SJSA1 (cell line): ENCODE results near the gene HTT. TPM values are rescaled to one million over a fixed set of nuclear protein-coding genes. Genes with fewer than 3 reads are reported as not detected.
"Not testable (repeated sequence)": the region's sequence is repeated elsewhere in the genome, so short reads cannot be mapped to it uniquely, and the experiment has no call there.

Source experiments
- DNase-seq, 2 experiments: peaks; one replicate each; pipeline ENCODE4 v3.0.0-alpha.2; 2015 to 2020; ENCODE audit warnings: low spot score in 2 of 2, low read depth in 1 of 2
- H3K27ac ChIP-seq: fragments of 250-450 bp; sonication (Bioruptor Pico); 2 replicates; pipeline ENCODE4 v1.5.1; 2020; ENCODE audit warnings: mild to moderate bottlenecking, moderate library complexity
- H3K27me3 ChIP-seq: fragments of 250-450 bp; sonication (Bioruptor Pico); replicated peaks from 2 replicates; pipeline ENCODE4 v1.5.1; 2020; ENCODE audit warnings: mild to moderate bottlenecking, moderate library complexity
- H3K36me3 ChIP-seq: fragments of 250-450 bp; sonication (Bioruptor Pico); 2 replicates; pipeline ENCODE4 v1.5.1; 2020; ENCODE audit warnings: mild to moderate bottlenecking
- H3K4me1 ChIP-seq: fragments of 250-450 bp; sonication (Bioruptor Pico); replicated peaks from 2 replicates; pipeline ENCODE4 v1.6.1; 2021; ENCODE audit warnings: mild to moderate bottlenecking
- H3K4me3 ChIP-seq: fragments of 250-450 bp; sonication (Bioruptor Pico); 2 replicates; pipeline ENCODE4 v1.5.1; 2020; ENCODE audit warnings: mild to moderate bottlenecking
- H3K9me3 ChIP-seq: fragments of 250-450 bp; sonication (Bioruptor Pico); replicated peaks from 2 replicates; pipeline ENCODE4 v1.5.1; 2020; ENCODE audit warnings: mild to moderate bottlenecking
- total RNA-seq: library from RNA; depleted of rRNA; stranded (reverse); fragments of >200 nt; shearing (Covaris generic); gene quantifications from 2 replicates; pipeline ENCODE4 v1.2.3, GENCODE V29; 2014

Gene HTT
- total RNA-seq, 1 experiment from 2014 or later, result 12.6 TPM

DNA sequence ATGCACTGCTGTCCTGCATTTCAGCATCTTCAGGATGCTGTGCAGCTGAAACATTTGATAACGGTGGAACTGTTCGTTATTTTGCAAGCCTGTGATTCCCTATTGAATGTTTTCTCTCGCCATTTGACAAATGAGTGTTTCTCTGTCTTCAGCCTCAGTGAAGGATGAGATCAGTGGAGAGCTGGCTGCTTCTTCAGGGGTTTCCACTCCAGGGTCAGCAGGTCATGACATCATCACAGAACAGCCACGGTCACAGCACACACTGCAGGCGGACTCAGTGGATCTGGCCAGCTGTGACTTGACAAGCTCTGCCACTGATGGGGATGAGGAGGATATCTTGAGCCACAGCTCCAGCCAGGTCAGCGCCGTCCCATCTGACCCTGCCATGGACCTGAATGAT, 52.6 kb downstream of the HTT start:
- Histone ChIP-seq H3K9me3 (no peaks in the 10 kb centered on the region), H3K27me3 (no peaks in the 10 kb centered on the region), H3K36me3 (peaks cover 8% of the 10 kb centered on the region; the same call in 1 of the 2 replicates), H3K27ac (no peak overlapping the region), H3K4me1 (no peaks in the 10 kb centered on the region), H3K4me3 (no peak overlapping the region)
- DNase-seq, result no peak

DNA sequence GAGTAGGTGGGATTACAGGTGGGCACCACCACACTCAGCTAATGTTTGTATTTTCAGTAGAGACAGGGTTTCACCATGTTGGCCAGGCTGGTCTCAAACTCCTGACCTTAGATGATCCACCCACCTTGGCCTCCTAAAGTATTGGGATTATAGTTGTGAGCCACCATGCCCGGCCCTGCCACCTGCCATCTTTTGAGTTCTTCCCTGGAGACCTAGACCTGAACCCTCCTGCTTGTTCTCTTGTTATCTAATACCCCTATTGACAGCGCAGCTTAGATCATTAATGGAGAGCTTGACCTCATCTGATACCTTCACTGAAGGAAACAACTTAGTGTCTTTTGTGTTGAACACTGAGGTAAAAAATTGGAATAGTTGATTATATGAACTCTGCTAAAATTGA, 53.6 kb downstream of the HTT start:
- Histone ChIP-seq H3K4me1 (no peaks in the 10 kb centered on the region), H3K4me3 (no peak overlapping the region), H3K9me3 (no peaks in the 10 kb centered on the region), H3K27ac (no peak overlapping the region), H3K27me3 (no peaks in the 10 kb centered on the region), H3K36me3 (peaks cover 13% of the 10 kb centered on the region)
- no peak for DNase-seq

DNA sequence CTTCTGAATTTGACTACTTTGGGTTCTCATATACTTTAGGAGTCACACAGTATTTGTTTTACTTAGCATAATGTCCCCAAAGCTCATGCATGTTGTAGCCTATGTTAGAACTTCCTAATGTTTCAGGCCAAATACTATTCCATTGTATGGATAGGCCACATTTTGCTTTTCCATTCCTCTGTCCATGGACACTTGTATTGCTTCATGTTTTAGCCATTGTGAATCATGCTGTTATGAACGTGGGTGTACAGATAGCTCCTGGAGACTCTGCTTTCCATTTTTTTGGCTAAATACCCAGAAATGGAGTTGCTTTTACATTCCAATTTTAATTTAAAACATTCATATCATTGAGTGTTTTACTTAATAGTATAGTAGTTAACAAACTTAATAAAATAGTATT, 54.5 kb downstream of the HTT start:
- H3K9me3 ChIP-seq, result no peaks in the 10 kb centered on the region
- no peak overlapping the region for H3K27ac ChIP-seq
- DNase-seq, result no peak

DNA sequence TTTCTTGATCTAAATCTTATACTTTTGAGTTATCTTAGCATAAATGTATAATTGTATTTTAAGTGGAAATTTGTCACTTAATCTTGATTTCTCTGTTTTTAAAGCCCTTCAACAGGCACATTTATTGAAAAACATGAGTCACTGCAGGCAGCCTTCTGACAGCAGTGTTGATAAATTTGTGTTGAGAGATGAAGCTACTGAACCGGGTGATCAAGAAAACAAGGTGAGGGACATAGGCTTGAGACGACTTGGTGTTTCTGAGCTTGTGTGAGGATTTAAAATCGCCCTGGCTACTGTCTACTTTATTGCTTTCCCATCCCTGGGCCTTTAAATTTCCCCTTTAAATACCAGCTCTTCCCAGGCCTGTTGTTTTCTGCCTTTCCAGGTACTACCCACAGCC, 55.7 kb downstream of the HTT start:
- no peaks in the 10 kb centered on the region for H3K4me1 ChIP-seq
- H3K27me3 ChIP-seq, result no peaks in the 10 kb centered on the region
- no peaks in the 10 kb centered on the region for H3K9me3 ChIP-seq
- DNase-seq, result no peak
- H3K4me3 ChIP-seq, result no peak overlapping the region
- no peak overlapping the region for H3K27ac ChIP-seq
- H3K36me3 ChIP-seq, result peaks cover 13% of the 10 kb centered on the region

More for the DNA sequence above, 54.5 kb downstream of the HTT start:
- Histone ChIP-seq H3K4me1 (no peaks in the 10 kb centered on the region), H3K36me3 (peaks cover 13% of the 10 kb centered on the region), H3K27me3 (no peaks in the 10 kb centered on the region), H3K4me3 (no peak overlapping the region)

DNA sequence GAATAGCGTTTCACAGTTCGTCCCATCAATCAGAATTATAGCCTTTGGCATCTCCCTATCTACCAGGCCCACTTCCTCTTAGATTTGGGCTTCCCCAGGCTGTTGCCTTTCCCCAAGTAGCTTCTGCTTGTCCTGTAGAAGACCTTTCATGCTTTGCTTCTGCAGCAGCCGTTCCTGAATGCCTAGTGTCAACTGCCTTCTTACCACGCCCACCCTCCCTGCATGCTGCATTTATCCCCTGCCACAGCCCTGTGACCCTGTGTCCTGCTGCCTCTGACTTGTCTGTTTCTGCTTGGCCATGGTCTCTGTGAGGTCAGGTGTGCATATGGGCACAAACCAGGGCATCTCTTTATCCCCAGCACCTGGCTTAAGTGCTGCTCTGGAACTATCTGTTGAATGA, 56.3 kb downstream of the HTT start:
- Histone ChIP-seq H3K4me3 (no peak overlapping the region), H3K4me1 (no peaks in the 10 kb centered on the region), H3K36me3 (peaks cover 13% of the 10 kb centered on the region), H3K27me3 (no peaks in the 10 kb centered on the region), H3K9me3 (no peaks in the 10 kb centered on the region), H3K27ac (no peak overlapping the region)
- DNase-seq, result no peak

DNA sequence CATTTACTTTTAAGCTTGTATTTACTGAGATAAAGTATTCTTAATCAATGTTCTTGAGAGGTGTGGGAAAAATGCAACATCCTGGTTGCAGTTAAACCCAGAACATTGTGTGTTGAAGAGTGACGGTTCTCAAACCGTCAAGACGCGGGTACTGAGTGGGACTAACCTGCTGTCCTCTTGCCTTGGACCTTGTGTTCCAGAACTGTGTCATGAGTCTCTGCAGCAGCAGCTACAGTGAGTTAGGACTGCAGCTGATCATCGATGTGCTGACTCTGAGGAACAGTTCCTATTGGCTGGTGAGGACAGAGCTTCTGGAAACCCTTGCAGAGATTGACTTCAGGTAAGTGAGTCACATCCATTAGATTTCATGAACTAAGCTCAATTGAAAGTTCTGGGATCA, 59.7 kb downstream of the HTT start:
- Histone ChIP-seq H3K9me3 (no peaks in the 10 kb centered on the region), H3K4me3 (no peak overlapping the region), H3K4me1 (no peaks in the 10 kb centered on the region), H3K27me3 (no peaks in the 10 kb centered on the region), H3K36me3 (peaks cover 13% of the 10 kb centered on the region), H3K27ac (no peak overlapping the region)
- DNase-seq, result no peak

DNA sequence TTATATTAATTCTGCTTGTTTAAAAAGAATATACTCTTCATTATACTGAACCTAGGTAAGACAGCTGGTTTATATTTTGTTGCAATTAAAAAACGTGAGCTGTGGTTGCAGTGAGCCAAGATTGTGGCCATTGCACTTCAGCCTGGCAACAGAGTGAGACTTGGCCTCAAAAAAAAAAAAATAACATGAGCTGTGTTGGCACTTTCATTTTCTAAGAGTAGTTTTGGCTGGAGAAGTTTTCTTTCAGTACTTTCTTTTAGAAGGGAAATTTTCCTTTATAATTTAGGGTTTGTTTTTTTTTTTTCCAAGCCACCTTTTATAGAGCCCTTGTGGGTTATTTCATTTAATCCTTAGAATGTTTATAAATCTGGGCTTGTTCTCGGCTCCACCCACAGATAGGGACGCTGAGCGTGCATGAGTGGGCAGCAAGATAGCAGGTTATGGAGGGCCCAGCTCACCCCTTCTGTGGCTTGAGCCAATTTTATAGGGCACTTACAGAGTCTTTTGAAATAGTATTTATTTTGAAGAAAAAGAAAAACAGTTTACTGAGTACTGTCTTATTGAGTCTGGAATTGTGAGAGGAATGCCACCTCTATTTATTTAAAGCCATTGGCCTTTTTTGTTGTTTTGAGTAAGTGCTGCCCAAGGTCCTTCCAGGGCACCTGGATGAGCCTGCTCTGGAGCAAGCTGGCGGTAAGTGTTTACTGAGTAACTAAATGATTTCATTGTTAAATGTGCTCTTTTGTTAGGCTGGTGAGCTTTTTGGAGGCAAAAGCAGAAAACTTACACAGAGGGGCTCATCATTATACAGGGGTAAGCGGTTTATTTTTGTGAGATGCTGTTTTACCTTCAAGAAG, 60.9 kb downstream of the HTT start:
- Histone ChIP-seq H3K4me1 (no peaks in the 10 kb centered on the region), H3K36me3 (peaks cover 13% of the 10 kb centered on the region), H3K4me3 (no peak overlapping the region), H3K27ac (no peak overlapping the region), H3K27me3 (no peaks in the 10 kb centered on the region), H3K9me3 (no peaks in the 10 kb centered on the region)
- no peak for DNase-seq

DNA sequence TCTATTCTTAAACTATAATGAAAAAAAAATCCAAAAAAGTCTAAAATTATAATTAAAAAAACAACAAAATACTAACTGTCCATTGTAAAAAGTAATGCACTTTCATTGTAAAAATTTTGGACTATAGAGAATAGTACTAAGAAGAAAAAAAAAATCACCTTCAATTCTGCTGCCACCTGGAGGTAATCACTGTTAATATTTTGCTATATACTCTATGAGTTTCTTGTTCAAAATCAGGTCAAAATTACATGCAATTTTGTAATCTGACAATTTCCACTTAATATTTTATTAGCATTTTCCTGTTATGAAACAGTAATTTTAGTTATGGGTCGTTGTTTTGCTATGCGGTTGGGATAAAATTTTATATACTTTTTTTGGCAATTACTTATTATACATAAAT, 62.0 kb downstream of the HTT start:
- no peak for DNase-seq
- Histone ChIP-seq H3K4me3 (no peak overlapping the region), H3K9me3 (no peaks in the 10 kb centered on the region), H3K27ac (no peak overlapping the region), H3K4me1 (no peaks in the 10 kb centered on the region), H3K36me3 (peaks cover 14% of the 10 kb centered on the region; the same call in 1 of the 2 replicates), H3K27me3 (no peaks in the 10 kb centered on the region)

DNA sequence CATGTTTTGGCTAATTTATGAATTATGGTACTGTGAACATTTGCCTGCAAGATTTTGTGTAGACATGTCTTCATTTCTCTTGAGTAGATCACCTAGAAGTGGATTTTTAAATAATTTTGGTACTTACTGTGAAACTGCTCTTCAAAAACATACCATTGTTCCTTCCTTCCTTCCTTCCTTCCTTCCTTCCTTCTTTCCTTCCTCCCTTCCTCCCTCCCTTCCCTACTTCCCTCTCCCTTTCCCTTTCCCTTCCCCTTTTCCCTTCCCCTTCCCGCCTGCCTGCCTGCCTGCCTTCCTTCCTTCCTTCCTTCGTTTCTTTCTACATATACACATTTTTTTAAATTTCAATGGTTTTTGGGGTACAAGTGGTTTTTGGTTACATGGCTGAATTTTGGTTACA, 63.4 kb downstream of the HTT start:
- peaks cover 9% of the 10 kb centered on the region; the same call in 1 of the 2 replicates for H3K36me3 ChIP-seq
- no peaks in the 10 kb centered on the region for H3K9me3 ChIP-seq
- no peak overlapping the region for H3K27ac ChIP-seq
- H3K27me3 ChIP-seq, result no peaks in the 10 kb centered on the region
- no peak for DNase-seq
- H3K4me3 ChIP-seq, result no peak overlapping the region
- H3K4me1 ChIP-seq, result no peaks in the 10 kb centered on the region

DNA sequence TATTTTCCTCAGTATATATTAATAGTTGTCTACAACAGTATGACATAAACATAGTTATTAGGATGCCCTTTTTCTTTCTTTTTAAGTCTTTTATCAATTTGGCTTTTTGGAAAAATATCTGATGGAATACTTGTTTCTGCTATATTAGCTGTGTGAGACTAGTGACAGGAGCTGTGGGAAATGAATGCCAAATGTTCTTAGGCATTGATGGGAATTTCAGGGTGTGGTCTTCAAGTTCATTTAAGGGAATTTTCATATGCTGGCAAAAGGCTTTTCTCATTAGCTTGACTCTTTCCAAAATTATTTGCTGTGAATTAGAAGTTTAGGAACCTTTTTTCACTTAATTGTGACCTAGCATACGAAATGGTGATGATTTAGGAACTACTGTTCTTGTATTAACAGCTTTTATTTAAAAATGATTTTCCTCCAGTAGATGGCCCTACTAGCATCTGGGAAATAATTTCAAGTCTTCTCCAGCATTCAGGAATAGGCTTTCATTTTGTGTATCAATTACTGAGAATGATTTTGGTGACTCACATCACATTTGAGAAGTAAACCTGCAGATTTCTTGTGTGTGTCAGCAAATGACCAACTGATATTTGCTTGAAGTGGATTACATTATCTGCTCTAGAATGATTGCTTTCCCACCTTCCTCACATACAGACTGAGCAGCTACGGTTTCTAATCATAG, 70.9 kb downstream of the HTT start:
- Histone ChIP-seq H3K27ac (no peak overlapping the region), H3K9me3 (no peaks in the 10 kb centered on the region), H3K4me1 (no peaks in the 10 kb centered on the region), H3K36me3 (peaks cover 17% of the 10 kb centered on the region; the same call in 1 of the 2 replicates), H3K27me3 (no peaks in the 10 kb centered on the region), H3K4me3 (no peak overlapping the region)
- DNase-seq, result no peak

DNA sequence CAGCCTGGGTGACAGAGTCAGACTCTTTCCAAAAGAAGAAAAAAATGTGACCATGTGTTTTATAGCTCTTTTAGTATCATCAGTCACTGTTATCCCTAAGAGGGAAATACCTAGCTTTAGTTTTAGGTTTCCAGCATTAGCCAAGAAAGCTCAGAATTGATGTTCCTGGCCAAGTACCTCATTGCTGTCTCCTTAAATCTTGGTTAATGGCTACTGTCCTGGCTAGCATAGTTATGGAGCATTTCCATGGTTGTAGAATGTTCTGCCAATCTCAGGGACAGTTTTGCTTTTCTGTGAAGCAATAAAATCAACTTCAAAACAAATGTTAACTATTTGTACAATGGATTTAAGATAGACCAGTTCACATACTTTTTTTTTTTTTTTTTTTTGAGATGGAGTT, 74.4 kb downstream of the HTT start:
- Histone ChIP-seq H3K27ac (no peak overlapping the region), H3K27me3 (no peaks in the 10 kb centered on the region), H3K9me3 (no peaks in the 10 kb centered on the region), H3K4me3 (no peak overlapping the region), H3K36me3 (peaks cover 10% of the 10 kb centered on the region; the same call in 1 of the 2 replicates), H3K4me1 (no peaks in the 10 kb centered on the region)
- DNase-seq, result no peak

DNA sequence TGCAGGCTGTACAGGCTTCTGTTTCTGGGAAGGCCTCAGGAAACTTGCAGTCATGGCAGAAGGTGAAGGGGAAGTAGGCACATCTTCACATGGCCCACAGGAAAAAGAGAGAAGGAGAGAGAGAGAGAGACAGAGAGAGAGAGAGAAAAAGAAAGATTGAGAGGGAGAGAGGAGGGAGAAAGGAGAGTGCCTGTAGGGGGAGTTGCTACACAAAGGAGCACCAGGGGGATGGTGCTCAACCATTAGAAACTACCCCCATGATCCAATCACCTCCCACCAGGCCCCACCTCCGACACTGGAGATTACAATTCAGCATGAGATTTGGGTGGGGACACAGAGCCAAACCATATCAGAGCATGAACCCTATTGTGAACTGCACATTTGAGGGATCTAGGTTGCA, 76.8 kb downstream of the HTT start:
- DNase-seq, H3K4me1 ChIP-seq, H3K27ac ChIP-seq, H3K36me3 ChIP-seq, H3K9me3 ChIP-seq, H3K27me3 ChIP-seq, H3K4me3 ChIP-seq: not testable (repeated sequence)

DNA sequence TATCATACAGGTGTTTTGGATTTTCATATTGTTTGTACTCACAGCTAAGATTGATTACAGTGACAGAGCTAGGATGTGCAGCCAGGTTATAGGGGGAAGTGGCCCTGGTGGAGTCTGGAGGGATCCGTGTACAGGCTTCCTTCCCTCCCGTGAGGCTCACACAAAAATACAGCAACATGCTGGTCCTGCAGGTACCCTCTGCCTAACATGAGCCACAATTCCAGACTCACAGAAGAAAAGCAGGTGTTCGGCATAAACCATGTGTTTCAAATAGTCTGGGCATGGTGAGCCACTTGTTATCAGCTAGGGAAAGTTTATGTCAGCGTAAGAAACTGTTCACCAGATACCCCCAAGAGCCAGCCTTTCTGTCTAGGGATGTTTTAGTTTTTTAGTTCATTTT, 82.9 kb downstream of the HTT start:
- Histone ChIP-seq H3K4me3 (no peak overlapping the region), H3K36me3 (peaks cover 4% of the 10 kb centered on the region; the same call in 1 of the 2 replicates), H3K27ac (no peak overlapping the region), H3K9me3 (no peaks in the 10 kb centered on the region), H3K4me1 (no peaks in the 10 kb centered on the region), H3K27me3 (no peaks in the 10 kb centered on the region)
- DNase-seq, result no peak

DNA sequence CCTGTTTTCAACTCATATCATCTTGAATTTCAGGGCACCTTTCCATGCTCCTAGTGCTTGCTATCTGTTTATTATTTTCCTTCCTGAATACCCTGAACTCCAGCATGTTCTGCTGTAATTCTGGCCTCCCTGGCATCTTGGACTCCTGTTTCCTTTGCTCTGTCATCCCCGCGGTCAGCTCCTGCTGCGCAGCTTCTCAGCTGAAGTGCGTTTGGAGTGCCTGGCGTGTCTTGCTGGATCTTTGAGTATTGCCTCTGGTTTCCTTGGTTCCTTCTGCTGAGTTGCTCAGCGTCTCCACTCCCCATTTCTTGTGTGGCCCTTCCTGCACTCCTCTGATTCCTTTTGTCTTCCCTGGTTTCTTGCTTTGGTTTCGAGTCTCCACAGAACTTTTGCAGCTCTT, 84.4 kb downstream of the HTT start:
- DNase-seq, result no peak
- no peak overlapping the region for H3K4me3 ChIP-seq
- H3K36me3 ChIP-seq, result peaks cover 4% of the 10 kb centered on the region; the same call in 1 of the 2 replicates
- no peaks in the 10 kb centered on the region for H3K9me3 ChIP-seq
- no peak overlapping the region for H3K27ac ChIP-seq
- H3K27me3 ChIP-seq, result no peaks in the 10 kb centered on the region
- no peaks in the 10 kb centered on the region for H3K4me1 ChIP-seq
